Superior temporal gyrus (tissue), 1 donor: Measurements from ENCODE around the gene DLG1.

Experiments
- DNase-seq: peaks from one replicate; pipeline ENCODE4 v3.0.0-alpha.2; 2016; ENCODE audit errors: extremely low spot score

Gene DLG1

GRCh38 chr3:197173620-197174019 is 124.8 kb downstream of the DLG1 start:
- DNase-seq, result no peak

GRCh38 chr3:197171481-197172067 is 126.8 kb downstream of the DLG1 start:
- no peak for DNase-seq

GRCh38 chr3:197169028-197169427 is 129.4 kb downstream of the DLG1 start:
- no peak for DNase-seq

GRCh38 chr3:197168606-197169005 is 129.8 kb downstream of the DLG1 start:
- peak; percentile 57 for DNase-seq

GRCh38 chr3:197168063-197168462 is 130.3 kb downstream of the DLG1 start:
- DNase-seq, result no peak

GRCh38 chr3:197167549-197167948 is 130.9 kb downstream of the DLG1 start:
- no peak for DNase-seq

- no peak for DNase-seq
These were observed 132.5 kb downstream of the DLG1 start for GRCh38 chr3:197165890-197166289.

- no peak for DNase-seq
These were observed 143.4 kb downstream of the DLG1 start for GRCh38 chr3:197155046-197155445.

GRCh38 chr3:197151580-197151979 is 146.8 kb downstream of the DLG1 start:
- no peak for DNase-seq

GRCh38 chr3:197149528-197149927 is 148.9 kb downstream of the DLG1 start:
- no peak for DNase-seq

GRCh38 chr3:197144188-197144587 is 154.2 kb downstream of the DLG1 start:
- DNase-seq, result no peak

- DNase-seq, result no peak
These were observed 158.8 kb downstream of the DLG1 start for GRCh38 chr3:197139586-197139985.

- no peak for DNase-seq
These were observed 160.7 kb downstream of the DLG1 start for GRCh38 chr3:197137751-197138150.

- no peak for DNase-seq
These were observed 161.7 kb downstream of the DLG1 start for GRCh38 chr3:197136744-197137143.

GRCh38 chr3:197135212-197135611 is 163.2 kb downstream of the DLG1 start:
- DNase-seq, result no peak

GRCh38 chr3:197132916-197133530 is 165.4 kb downstream of the DLG1 start:
- no peak for DNase-seq

GRCh38 chr3:197125636-197126035 is 172.8 kb downstream of the DLG1 start:
- no peak for DNase-seq

- DNase-seq, result peak; percentile 71
These were observed 173.7 kb downstream of the DLG1 start for GRCh38 chr3:197124713-197125112.

- no peak for DNase-seq
These were observed 176.0 kb downstream of the DLG1 start for GRCh38 chr3:197122394-197122793.

- DNase-seq, result no peak
These were observed 181.3 kb downstream of the DLG1 start for GRCh38 chr3:197117114-197117513.

GRCh38 chr3:197114007-197114406 is 184.4 kb downstream of the DLG1 start:
- no peak for DNase-seq

GRCh38 chr3:197111685-197112084 is 186.7 kb downstream of the DLG1 start:
- DNase-seq, result no peak

GRCh38 chr3:197105786-197106185 is 192.6 kb downstream of the DLG1 start:
- no peak for DNase-seq

- DNase-seq, result no peak
These were observed 193.7 kb downstream of the DLG1 start for GRCh38 chr3:197104738-197105137.
